GM06990 (cell line): ENCODE results near the gene DDX54.

Experiments
- DNase-seq: peaks from one replicate; pipeline ENCODE4 v3.0.0-alpha.2; 2011; ENCODE audit not compliant: insufficient read length; ENCODE audit errors: extremely low read depth
- H3K27me3 ChIP-seq: replicated peaks from 2 replicates; pipeline ENCODE4 v1.6.0; 2011; ENCODE audit warnings: low read length; ENCODE audit not compliant: control insufficient read depth, insufficient read depth
- H3K36me3 ChIP-seq: 2 replicates; pipeline ENCODE4 v1.5.1; 2011; ENCODE audit warnings: low read length; ENCODE audit not compliant: control insufficient read depth, insufficient read depth
- H3K4me3 ChIP-seq: replicated peaks from 2 replicates; pipeline ENCODE4 v1.5.1; 2011; ENCODE audit warnings: low read depth, mild to moderate bottlenecking, control low read depth, low read length
- CTCF ChIP-seq: IDR thresholded peaks from 2 replicates; pipeline ENCODE4 v1.5.1; 2011; ENCODE audit warnings: low read length, control low read depth, mild to moderate bottlenecking, inconsistent platforms; ENCODE audit not compliant: insufficient read depth, poor library complexity, severe bottlenecking

DDX54 gene

GRCh38 chr12:113154351-113154973 is 30.8 kb downstream of the DDX54 start:
- no peak for DNase-seq
- TF ChIP-seq CTCF, result no peak
- Histone ChIP-seq H3K27me3 (peaks cover 2% of the 10 kb centered on the region; the same call in 1 of the 2 replicates), H3K36me3 (peaks cover 12% of the 10 kb centered on the region), H3K4me3 (peak overlapping the region; percentile 35)

GRCh38 chr12:113152835-113153814 is 32.2 kb downstream of the DDX54 start:
- H3K4me3 ChIP-seq, result peak overlapping the region; percentile 50

GRCh38 chr12:113152196-113152834 is 33.0 kb downstream of the DDX54 start:
- Histone ChIP-seq H3K27me3 (peaks cover 2% of the 10 kb centered on the region; the same call in 1 of the 2 replicates), H3K4me3 (no peak overlapping the region), H3K36me3 (peaks cover 1% of the 10 kb centered on the region; the same call in 1 of the 2 replicates)
- no peak for TF ChIP-seq CTCF
- no peak for DNase-seq

More at GRCh38 chr12:113152835-113153814, 32.2 kb downstream of the DDX54 start:
- Histone ChIP-seq H3K27me3 (peaks cover 2% of the 10 kb centered on the region; the same call in 1 of the 2 replicates), H3K36me3 (peaks cover 5% of the 10 kb centered on the region)
- TF ChIP-seq CTCF, result peak; percentile 60
- DNase-seq, result peak; percentile 75

- no peak for TF ChIP-seq CTCF
- Histone ChIP-seq H3K27me3 (peaks cover 2% of the 10 kb centered on the region; the same call in 1 of the 2 replicates), H3K36me3 (no peaks in the 10 kb centered on the region; the same call in 1 of the 2 replicates), H3K4me3 (no peak overlapping the region)
- DNase-seq, result no peak
Measured at GRCh38 chr12:113151655-113152054, 33.6 kb downstream of the DDX54 start.

GRCh38 chr12:113149361-113150150 is 35.7 kb downstream of the DDX54 start, which contains the start of gene CFAP73:
CFAP73 (plus strand) TSS chr12:113149724; CDS start chr12:113149858, 134 bp downstream.
- Histone ChIP-seq H3K27me3 (peaks cover 2% of the 10 kb centered on the region; the same call in 1 of the 2 replicates), H3K4me3 (no peak within 1 kb of the TSS), H3K36me3 (no peaks in the 10 kb centered on the region)
- no peak for TF ChIP-seq CTCF
- no peak for DNase-seq
